ENCODE data around the gene TCF4. TPM values are rescaled to one million over a fixed set of nuclear protein-coding genes. Genes with fewer than 3 reads are reported as not detected.

The TCF4 gene
- total and polyA plus RNA-seq, 2 experiments from 2014 or later, result 77.7 to 89.2 TPM

- H3K9me3 Mint-ChIP-seq, result no peaks in the 10 kb centered on the region
- no peaks in the 10 kb centered on the region for H3K27me3 ChIP-seq (ENCODE audit: insufficient read depth)
- H3K27me3 Mint-ChIP-seq (ENCODE audit: insufficient read depth, low read depth, poor library complexity), result peaks cover 5% of the 10 kb centered on the region
- no peaks in the 10 kb centered on the region; the same call in 2 of the 3 replicates for H3K36me3 Mint-ChIP-seq (ENCODE audit: low read depth)
- peaks cover 99% of the 10 kb centered on the region for H3K79me2 ChIP-seq (replicated peaks; ENCODE audit: insufficient read depth)
- H3K4me2 ChIP-seq, result no peak overlapping the region
- no peak for DNase-seq (ENCODE audit: low spot score)
- H4K20me1 ChIP-seq (replicated peaks; ENCODE audit: insufficient read depth), result peaks cover 13% of the 10 kb centered on the region
- ATAC-seq, result no peak
- H3F3A ChIP-seq (replicated peaks; ENCODE audit: low read depth), result no peaks in the 10 kb centered on the region
- peaks cover 27% of the 10 kb centered on the region for H3K4me1 ChIP-seq (ENCODE audit: insufficient read depth)
- H3K4me3 Mint-ChIP-seq, result no peak overlapping the region
- H3K27ac ChIP-seq (ENCODE audit: low read depth), result no peak overlapping the region
- no peak overlapping the region for H3K27ac Mint-ChIP-seq
- H3K36me3 ChIP-seq (ENCODE audit: insufficient read depth), result no peaks in the 10 kb centered on the region
- TF ChIP-seq EZH2phosphoT487 (IDR thresholded peaks at IDR 0.05; ENCODE audit: unreplicated experiment), result no peak
- no peak for TF ChIP-seq POLR2AphosphoS5 (IDR thresholded peaks at IDR 0.05; ENCODE audit: low read depth)
- no peak for TF ChIP-seq NANOG (IDR thresholded peaks at IDR 0.05; ENCODE audit: borderline replicate concordance)
- no peak for TF ChIP-seq ZNF331 (CRISPR knock-in tag; IDR thresholded peaks at IDR 0.05; ENCODE audit: low read depth)
- no peak for TF ChIP-seq ZNF114 (CRISPR knock-in tag; IDR thresholded peaks at IDR 0.05)
- TF ChIP-seq REST (IDR thresholded peaks at IDR 0.05; ENCODE audit: unreplicated experiment), result no peak
- TF ChIP-seq EZH2 (IDR thresholded peaks at IDR 0.05; ENCODE audit: low read depth, unreplicated experiment), result no peak
- no peak for TF ChIP-seq ZNF462 (CRISPR knock-in tag; IDR thresholded peaks at IDR 0.05)
- TF ChIP-seq JUNB (IDR thresholded peaks at IDR 0.05; ENCODE audit: unreplicated experiment), result no peak
- TF ChIP-seq CREB1 (CRISPR knock-in tag; IDR thresholded peaks at IDR 0.05; ENCODE audit: low read depth), result no peak
- TF ChIP-seq STAT1 (IDR thresholded peaks at IDR 0.05; ENCODE audit: unreplicated experiment), result no peak
- TF ChIP-seq ETS1 (IDR thresholded peaks at IDR 0.05), result no peak
- TF ChIP-seq CTCF (conservative IDR thresholded peaks at IDR 0.05; ENCODE audit: low read depth in 2 of 2), result no peak
- no peak overlapping the region for H2AFZ ChIP-seq
- H3K4me3 ChIP-seq, result no peak overlapping the region
- peaks cover 52% of the 10 kb centered on the region for H3K4me1 Mint-ChIP-seq
- no peaks in the 10 kb centered on the region for H3K9me2 ChIP-seq (ENCODE audit: insufficient read depth)
Observed at GRCh38 chr18:55534547-55534946, 53.4 kb downstream of the TCF4 start.

Measured in GM23338 (cell line).